Measurements from ENCODE around the gene ATF7.

DNA sequence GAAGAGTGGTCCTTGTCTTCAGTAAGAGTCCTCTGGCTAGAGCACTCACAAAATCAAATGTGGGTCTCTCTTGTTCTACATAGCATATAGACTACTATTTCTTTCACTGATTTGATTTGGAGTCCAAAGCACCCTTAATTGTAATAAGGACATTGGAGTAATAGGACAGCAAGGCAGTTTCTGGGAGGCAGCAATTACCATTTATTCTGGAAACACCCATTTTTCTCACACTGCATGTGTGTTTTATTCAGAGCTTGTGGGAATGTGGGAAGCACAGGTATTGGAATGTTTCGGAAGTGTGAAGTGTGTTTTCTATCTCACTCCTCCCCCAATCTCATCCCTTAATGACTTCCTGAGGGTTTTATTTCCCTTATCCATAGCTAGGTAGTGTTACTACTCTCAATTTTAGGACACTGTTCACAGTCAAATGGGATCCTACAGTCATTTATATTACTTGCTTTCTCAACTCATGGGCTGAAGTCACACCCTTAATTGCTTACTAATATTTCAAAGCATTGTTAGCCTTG, 154.1 kb downstream of the ATF7 start:
- TF ChIP-seq, protein P1, sequence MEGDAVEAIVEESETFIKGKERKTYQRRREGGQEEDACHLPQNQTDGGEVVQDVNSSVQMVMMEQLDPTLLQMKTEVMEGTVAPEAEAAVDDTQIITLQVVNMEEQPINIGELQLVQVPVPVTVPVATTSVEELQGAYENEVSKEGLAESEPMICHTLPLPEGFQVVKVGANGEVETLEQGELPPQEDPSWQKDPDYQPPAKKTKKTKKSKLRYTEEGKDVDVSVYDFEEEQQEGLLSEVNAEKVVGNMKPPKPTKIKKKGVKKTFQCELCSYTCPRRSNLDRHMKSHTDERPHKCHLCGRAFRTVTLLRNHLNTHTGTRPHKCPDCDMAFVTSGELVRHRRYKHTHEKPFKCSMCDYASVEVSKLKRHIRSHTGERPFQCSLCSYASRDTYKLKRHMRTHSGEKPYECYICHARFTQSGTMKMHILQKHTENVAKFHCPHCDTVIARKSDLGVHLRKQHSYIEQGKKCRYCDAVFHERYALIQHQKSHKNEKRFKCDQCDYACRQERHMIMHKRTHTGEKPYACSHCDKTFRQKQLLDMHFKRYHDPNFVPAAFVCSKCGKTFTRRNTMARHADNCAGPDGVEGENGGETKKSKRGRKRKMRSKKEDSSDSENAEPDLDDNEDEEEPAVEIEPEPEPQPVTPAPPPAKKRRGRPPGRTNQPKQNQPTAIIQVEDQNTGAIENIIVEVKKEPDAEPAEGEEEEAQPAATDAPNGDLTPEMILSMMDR (IDR thresholded peaks at IDR 0.05; ENCODE audit: low read length) = no peak
- no peak for TF ChIP-seq EZH2 (IDR thresholded peaks at IDR 0.05; ENCODE audit: borderline replicate concordance, low read length)
